Urinary bladder (tissue), 4 donors: ENCODE data around the gene DYNLT2B. TPM values are rescaled to one million over a fixed set of nuclear protein-coding genes. Genes with fewer than 3 reads are reported as not detected.
"Not testable (repeated sequence)": the region's sequence is repeated elsewhere in the genome, so short reads cannot be mapped to it uniquely, and the experiment has no call there.

Experiments used
- DNase-seq: peaks from one replicate; pipeline ENCODE4 v3.0.0-alpha.2; 2015; ENCODE audit errors: extremely low spot score
- H3K27ac ChIP-seq: one replicate; pipeline ENCODE4 v1.5.1; 2013; ENCODE audit warnings: low read depth, mild to moderate bottlenecking, moderate library complexity
- H3K36me3 ChIP-seq: one replicate; pipeline ENCODE4 v1.6.1; 2013; ENCODE audit warnings: mild to moderate bottlenecking, moderate library complexity; ENCODE audit not compliant: insufficient read depth
- H3K4me1 ChIP-seq: one replicate; pipeline ENCODE4 v1.6.1; 2013; ENCODE audit warnings: mild to moderate bottlenecking, moderate library complexity; ENCODE audit not compliant: insufficient read depth
- H3K4me3 ChIP-seq: one replicate; pipeline ENCODE4 v1.5.1; 2013; ENCODE audit warnings: low read depth, low read length
- WGBS: extraction: QIAGEN DNeasy Blood & Tissue Kit; methylation state at CpG from one replicate; pipeline ENCODE4 v1.1.7; 2013; 5-methylcytosine and 5-hydroxymethylcytosine counted together
- polyA plus RNA-seq: library from polyadenylated mRNA; stranded (reverse); fragments of 200-250 nt; gene quantifications from one replicate; pipeline ENCODE4 v1.2.3, GENCODE V29; 2013
- total RNA-seq: library from RNA; depleted of rRNA; stranded (reverse); fragments of >200 nt; gene quantifications from one replicate; pipeline ENCODE4 v1.2.3, GENCODE V29; 2014
- donor health status: healthy with polysubstance abuse.
- donor health status: healthy.

The DYNLT2B gene
- total and polyA plus RNA-seq, 2 donors, result 9.4 to 16.3 TPM

DNA sequence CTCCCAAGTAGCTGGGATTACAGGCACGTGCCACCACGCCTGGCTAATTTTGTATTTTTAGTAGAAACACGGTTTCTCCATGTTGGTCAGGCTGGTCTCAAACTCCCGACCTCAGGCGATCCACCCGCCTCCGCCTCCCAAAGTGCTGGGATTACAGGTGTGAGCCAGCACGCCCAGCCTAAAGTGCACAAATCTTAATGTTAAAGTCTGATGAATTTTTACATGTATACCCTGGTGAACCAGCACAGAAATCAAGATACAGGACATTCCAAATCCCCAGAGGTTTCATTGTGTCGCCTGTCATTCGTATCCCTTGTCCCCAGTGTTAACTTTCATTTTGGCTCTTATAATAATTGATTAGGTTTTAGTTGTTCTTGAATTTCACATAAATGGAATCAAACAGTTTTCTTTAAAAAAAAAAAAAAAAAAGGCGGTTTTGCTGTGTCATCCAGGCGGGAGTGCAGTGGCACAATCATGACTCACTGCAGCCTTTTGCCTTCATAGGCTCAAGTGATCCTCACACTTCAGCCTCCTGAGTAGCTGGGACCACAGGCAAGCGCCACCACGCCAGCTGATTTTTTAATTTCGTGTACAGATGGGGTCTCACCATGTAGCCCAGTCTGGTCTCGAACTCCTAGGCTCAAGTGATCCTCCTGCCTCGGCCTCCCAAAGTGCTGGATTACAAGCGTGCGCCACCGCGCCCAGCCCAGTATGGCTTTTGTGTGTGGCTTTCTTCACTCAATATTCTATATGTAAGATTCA is 21.6 kb upstream of the DYNLT2B start:
- H3K27ac ChIP-seq, result no peak overlapping the region
- DNase-seq, result no peak
- 90% methylated on average over 21 of the region's 21 CpGs for WGBS
- no peaks in the 10 kb centered on the region for H3K4me1 ChIP-seq
- no peak overlapping the region for H3K4me3 ChIP-seq
- H3K36me3 ChIP-seq, result no peaks in the 10 kb centered on the region

DNA sequence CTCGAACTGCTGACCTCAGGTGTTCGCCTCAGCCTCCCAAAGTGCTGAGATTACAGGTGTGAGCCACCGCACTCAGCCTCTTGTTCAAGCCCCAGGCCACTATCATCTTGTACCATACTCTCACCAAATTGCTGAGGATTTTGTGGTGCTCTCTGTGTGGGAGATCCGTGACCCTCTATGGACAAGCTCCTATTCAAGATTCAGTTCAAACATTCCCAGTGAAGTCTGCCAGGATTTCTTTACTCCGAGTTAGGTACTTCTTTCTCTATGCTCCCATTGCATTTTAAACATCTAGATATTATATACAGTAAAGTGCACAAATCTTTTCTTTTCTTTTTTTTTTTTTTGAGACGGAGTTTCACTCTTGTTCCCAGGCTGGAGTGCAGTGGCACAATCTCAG is 21.0 kb upstream of the DYNLT2B start:
- Histone ChIP-seq H3K27ac (no peak overlapping the region), H3K4me1 (no peaks in the 10 kb centered on the region), H3K4me3 (no peak overlapping the region), H3K36me3 (no peaks in the 10 kb centered on the region)
- no peak for DNase-seq
- WGBS, result 92% methylated on average over 6 of the region's 6 CpGs

DNA sequence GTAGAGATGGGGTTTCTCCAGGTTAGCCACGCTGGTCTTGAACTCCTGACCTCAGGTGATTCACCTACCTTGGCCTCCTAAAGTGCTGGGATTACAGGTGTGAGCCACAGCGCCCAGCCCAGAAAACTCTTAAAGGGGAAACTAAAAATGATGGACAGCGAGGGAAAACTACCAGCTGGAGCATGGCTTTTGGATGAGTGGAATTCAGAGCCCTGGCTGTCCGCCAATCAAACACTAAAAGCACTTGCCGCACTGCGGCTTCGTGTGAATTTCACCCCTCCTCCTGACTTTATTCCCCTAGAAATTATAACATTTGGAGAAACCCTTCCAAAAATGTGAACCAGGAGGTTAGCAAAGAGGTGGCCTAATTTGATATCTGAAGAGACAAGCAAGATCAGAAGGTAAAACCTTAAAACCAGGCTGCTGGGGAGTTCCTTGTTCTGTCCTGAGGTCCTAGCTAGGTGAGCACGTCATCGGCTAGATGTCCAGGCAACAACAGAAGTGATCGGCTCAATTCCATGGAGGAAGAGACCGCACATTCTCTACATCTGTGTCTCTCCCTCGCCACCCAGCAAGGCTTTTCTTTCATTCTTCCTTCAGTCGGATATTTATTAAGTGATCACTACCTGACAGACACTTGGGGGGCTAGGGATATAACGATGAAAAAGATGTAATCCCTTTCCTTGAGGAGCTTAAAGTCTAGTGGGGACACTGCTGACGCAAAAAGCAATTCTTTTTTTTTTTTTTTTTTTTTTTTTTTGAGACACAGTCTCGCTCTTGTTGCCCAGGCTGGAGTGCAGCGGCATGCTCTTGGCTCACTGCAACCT is 18.5 kb upstream of the DYNLT2B start:
- DNase-seq, result no peak
- H3K4me1 ChIP-seq, result no peaks in the 10 kb centered on the region
- H3K27ac ChIP-seq, result no peak overlapping the region
- no peaks in the 10 kb centered on the region for H3K36me3 ChIP-seq
- WGBS, result 81% methylated on average over 17 of the region's 17 CpGs
- no peak overlapping the region for H3K4me3 ChIP-seq

DNA sequence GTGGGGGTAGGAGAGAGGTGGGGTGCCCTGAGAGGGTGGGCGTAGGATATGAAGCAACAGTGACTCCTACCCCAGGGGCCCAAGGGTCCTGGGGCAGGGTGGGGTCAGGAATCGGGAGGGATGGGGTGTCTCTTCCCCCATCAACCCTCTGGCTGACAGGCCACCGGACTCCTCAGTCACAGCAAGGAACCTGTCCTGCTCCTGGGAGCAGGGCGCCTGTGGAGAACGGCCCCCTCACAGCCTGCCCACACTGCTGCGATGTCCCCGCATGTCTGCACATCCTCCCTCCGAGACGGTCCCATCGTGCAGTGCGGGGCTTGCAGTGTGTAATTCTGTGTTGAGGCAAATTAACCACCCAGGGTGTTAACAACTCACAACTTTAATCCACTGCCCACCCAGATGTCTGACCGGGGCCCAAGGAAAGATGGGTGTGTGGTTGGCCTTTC is 17.5 kb upstream of the DYNLT2B start:
- Histone ChIP-seq H3K4me3 (no peak overlapping the region), H3K36me3 (no peaks in the 10 kb centered on the region), H3K4me1 (no peaks in the 10 kb centered on the region), H3K27ac (no peak overlapping the region)
- no peak for DNase-seq
- 68% methylated on average over 12 of the region's 12 CpGs for WGBS

DNA sequence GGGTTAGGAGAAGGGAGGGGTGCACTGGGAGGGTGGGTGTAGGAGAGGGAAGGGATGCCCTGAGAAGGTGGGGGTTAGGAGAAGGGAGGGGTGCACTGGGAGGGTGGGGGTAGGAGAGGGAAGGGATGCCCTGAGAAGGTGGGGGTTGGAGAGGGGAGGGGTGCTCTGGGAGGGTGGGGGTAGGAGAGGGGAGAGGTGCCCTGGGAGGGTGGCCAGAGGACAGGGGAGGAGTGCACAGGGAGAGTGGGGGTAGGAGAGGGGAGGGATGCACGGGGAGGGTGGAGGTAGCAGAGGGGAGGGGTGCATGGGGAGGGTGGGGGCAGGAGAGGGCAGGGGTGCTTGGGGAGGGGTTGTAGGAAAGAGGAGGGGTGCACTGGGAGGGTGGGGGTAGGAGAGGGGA is 16.9 kb upstream of the DYNLT2B start:
- DNase-seq, result no peak
- Histone ChIP-seq H3K27ac (no peak overlapping the region), H3K4me3 (no peak overlapping the region), H3K4me1 (no peaks in the 10 kb centered on the region), H3K36me3 (no peaks in the 10 kb centered on the region)
- 33% methylated on average over 1 of the region's 1 CpG for WGBS

DNA sequence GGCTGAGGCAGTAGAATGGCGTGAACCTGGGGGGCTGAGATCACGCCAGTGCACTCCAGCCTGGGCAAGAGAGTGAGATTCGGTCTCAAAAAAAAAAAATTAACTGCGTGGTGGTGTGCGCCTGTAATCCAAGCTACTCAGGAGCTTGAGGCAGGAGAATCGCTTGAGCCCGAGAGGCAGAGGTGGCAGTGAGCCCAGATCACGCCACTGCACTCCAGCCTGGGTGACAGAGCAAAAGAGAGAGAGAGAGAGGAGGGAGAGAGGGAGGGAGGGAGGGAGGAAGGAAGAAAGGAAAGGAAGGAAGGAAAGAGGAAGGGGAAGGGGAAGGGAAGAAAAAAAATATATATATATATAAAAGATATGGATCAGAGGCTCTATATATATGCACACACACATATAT is 14.1 kb upstream of the DYNLT2B start:
- WGBS, result 72% methylated on average over 8 of the region's 8 CpGs
- no peaks in the 10 kb centered on the region for H3K4me1 ChIP-seq
- H3K36me3 ChIP-seq, result no peaks in the 10 kb centered on the region
- DNase-seq, result no peak
- H3K27ac ChIP-seq, result no peak overlapping the region
- no peak overlapping the region for H3K4me3 ChIP-seq

DNA sequence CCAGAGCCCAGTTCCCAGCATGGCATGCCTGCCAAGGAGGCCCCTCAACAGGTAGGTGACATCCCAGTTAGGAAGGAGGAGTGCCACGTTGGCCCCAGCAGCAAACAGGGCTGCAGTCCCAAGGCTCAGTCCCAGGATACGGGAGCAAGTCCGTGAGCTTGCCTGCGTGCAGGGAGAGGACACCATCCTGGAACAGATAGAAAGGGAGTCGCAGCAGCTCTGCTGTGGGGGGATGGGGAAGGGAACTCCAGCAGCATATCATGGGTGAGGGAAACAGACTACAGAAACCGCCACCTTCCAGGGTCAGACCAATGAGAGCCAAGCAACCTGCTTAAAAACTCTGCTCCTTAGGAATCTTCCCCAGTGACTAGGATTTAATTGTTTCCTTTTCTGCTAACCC is 9.4 kb upstream of the DYNLT2B start:
- H3K4me3 ChIP-seq, result no peak overlapping the region
- DNase-seq, result no peak
- WGBS, result 18% methylated on average over 6 of the region's 6 CpGs
- H3K27ac ChIP-seq, result no peak overlapping the region
- H3K36me3 ChIP-seq, result no peaks in the 10 kb centered on the region
- no peaks in the 10 kb centered on the region for H3K4me1 ChIP-seq

DNA sequence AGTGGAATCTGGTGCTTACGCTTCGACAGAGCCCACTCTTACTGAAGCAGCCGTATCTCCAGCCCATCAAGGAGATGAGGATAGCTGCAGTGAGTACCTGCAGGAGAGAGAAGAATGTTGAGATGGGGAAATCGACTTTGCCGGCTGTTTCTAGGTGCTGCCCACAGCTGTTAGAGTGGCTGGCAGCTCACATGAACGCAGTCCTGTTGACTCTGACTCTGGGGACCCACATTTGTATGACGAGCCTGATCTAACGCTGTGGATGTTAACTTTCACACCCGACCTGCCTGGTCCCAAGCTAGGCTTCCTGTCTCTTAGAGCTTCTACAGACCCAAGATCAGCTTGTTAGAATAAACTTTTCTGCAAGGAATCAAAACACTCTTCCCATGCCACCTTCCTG is 8.9 kb upstream of the DYNLT2B start:
- H3K4me3 ChIP-seq, result no peak overlapping the region
- no peaks in the 10 kb centered on the region for H3K36me3 ChIP-seq
- no peak for DNase-seq
- 80% methylated on average over 9 of the region's 9 CpGs for WGBS
- H3K4me1 ChIP-seq, result no peaks in the 10 kb centered on the region
- no peak overlapping the region for H3K27ac ChIP-seq

DNA sequence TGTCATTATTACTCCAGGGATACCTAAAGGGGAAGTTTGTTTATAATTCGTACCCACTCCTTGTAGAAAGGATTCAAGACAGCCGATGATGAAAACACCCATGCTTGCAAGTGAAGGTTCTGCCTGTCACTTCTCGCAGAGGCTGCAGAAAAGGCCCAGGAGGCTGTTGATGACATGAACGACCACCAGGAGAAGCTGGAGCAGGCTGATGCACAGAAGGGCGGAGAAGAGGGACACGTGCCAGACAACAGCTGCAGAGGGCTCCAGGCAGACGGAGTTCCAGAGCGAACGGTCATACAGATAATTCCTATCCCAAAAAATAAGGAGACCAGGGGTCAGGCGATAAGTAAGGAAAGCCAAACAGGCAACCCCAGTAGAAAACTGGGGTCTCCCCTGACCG is 5.7 kb upstream of the DYNLT2B start:
- no peaks in the 10 kb centered on the region for H3K36me3 ChIP-seq
- no peaks in the 10 kb centered on the region for H3K4me1 ChIP-seq
- WGBS, result 37% methylated on average over 11 of the region's 11 CpGs
- no peak overlapping the region for H3K4me3 ChIP-seq
- DNase-seq, result no peak
- H3K27ac ChIP-seq, result no peak overlapping the region

DNA sequence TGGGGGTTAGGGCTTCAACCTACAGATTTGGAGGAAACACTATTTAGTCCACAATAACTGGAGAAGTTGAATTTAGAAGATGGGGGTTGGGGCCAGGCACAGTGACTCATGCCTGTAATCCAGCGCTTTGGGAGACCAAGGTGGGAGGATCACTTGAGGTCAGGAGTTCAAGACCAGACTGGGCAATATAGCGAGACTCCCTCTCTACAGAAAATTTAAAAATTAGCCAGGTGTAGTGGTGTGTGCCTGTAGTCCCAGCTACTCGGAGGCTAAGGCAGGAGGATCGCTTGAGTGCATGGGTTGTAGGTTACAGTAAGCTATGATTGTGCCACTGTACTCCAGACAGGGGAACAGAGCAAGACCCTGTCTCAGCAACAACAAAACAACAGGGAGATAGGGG is 5.0 kb upstream of the DYNLT2B start:
- no peaks in the 10 kb centered on the region for H3K36me3 ChIP-seq
- H3K4me3 ChIP-seq, result no peak overlapping the region
- 93% methylated on average over 4 of the region's 4 CpGs for WGBS
- H3K27ac ChIP-seq, result no peak overlapping the region
- no peak for DNase-seq
- no peaks in the 10 kb centered on the region for H3K4me1 ChIP-seq

DNA sequence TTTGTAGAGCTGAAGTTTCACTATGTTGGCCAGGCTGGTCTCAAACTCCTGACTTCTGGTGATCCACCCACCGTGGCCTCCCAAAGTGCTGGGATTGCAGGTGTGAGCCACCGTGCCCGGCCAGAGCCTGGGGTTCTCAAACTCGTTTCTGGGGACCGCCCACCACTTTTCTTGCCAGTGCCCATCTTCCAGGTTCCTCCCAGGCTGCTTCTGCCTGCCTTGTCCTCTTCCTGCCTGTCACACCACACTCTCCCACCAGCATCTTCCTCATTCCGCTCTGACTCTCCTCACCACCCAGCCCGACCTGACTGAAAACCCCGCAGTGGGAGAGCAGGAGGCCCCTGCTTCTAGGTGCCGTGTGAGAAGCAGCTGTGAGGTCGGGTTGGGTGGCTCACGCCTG is 3.1 kb upstream of the DYNLT2B start:
- 80% methylated on average over 11 of the region's 11 CpGs for WGBS
- H3K4me3 ChIP-seq, result no peak overlapping the region
- no peaks in the 10 kb centered on the region for H3K4me1 ChIP-seq
- no peak overlapping the region for H3K27ac ChIP-seq
- no peaks in the 10 kb centered on the region for H3K36me3 ChIP-seq
- no peak for DNase-seq

DNA sequence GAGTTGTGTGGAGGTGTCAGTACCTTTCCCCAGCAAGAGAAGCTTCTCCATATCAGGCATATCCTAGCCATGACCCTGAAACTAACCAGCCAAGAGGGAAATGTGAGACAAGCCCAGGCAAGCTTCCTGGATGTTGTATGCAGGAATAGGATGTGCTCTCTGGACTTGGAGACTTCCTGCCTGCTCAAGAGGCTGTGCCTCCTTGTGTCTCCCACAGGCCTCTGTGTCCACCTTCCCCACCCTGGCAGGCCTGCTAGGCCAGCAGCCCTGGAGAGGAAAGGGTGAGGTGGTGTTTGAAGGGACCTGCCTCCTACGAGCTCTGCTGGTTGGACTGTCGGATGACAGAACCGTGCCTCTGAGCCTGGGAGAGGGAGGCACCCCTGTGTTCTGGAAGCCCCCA is 2.1 kb upstream of the DYNLT2B start:
- Histone ChIP-seq H3K4me1 (no peaks in the 10 kb centered on the region), H3K4me3 (no peak overlapping the region), H3K27ac (no peak overlapping the region), H3K36me3 (no peaks in the 10 kb centered on the region)
- 72% methylated on average over 3 of the region's 3 CpGs for WGBS
- no peak for DNase-seq

DNA sequence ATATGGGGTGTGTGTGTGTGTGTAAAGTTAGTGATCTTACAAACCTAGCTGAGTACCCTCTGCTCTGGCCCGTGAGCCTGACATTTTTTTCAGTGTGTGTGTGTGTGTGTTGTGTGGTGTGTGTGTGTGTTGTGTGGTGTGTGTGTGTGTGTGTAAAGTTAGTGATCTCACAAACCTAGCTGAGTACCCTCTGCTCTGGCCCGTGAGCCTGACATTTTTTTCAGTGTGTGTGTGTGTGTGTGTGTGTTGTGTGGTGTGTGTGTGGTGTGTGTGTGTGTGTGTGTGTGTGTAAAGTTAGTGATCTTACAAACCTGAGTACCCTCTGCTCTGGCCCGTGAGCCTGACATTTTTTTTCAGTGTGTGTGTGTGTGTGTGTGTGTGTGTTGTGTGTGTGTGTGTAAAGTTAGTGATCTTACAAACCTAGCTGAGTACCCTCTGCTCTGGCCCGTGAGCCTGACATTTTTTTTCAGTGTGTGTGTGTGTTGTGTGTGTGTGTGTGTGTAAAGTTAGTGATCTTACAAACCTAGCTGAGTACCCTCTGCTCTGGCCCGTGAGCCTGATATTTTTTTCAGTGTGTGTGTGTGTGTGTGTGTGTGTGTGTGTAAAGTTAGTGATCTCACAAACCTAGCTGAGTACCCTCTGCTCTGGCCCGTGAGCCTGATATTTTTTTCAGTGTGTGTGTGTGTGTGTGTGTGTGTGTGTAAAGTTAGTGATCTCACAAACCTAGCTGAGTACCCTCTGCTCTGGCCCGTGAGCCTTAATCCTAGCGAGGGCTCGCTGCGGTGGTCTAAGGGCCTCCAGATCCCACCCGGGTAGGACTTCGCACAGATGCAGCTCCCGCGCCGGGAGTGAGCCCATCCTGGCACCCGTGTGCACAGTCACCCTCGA is 997 bp downstream of the DYNLT2B start:
- DNase-seq, H3K36me3 ChIP-seq, H3K4me1 ChIP-seq: not testable (repeated sequence)
- 12% methylated on average over 17 of the region's 17 CpGs for WGBS
- peak overlapping the region; percentile 86 for H3K27ac ChIP-seq
- peak overlapping the region; percentile 79 for H3K4me3 ChIP-seq
